Karpas-422 (cell line): Measurements from ENCODE around the gene PARD3B. TPM values are rescaled to one million over a fixed set of nuclear protein-coding genes. Genes with fewer than 3 reads are reported as not detected.

Experiments
- DNase-seq: peaks from one replicate; pipeline ENCODE4 v3.0.0-alpha.2; 2015
- H2AFZ ChIP-seq: fragments of 200-600 bp; sonication (generic); 2 replicates; pipeline ENCODE4 v1.6.1; 2014; ENCODE audit warnings: antibody characterized with exemption, low read length, mixed read lengths
- H3K27ac ChIP-seq: fragments of 200-600 bp; sonication (generic); 2 replicates; pipeline ENCODE4 v1.5.1; 2014; ENCODE audit warnings: mild to moderate bottlenecking, low read length, moderate library complexity
- H3K27me3 ChIP-seq: fragments of 200-600 bp; sonication (generic); 2 replicates; pipeline ENCODE4 v1.6.1; 2014; ENCODE audit warnings: low read length, mixed read lengths
- H3K36me3 ChIP-seq: fragments of 200-600 bp; sonication (generic); 2 replicates; pipeline ENCODE4 v1.6.1; 2014; ENCODE audit warnings: low read length, mixed read lengths; ENCODE audit not compliant: insufficient read depth
- H3K4me1 ChIP-seq: fragments of 200-600 bp; sonication (generic); 2 replicates; pipeline ENCODE4 v1.6.1; 2014; ENCODE audit warnings: mild to moderate bottlenecking, low read length, mixed read lengths
- H3K4me2 ChIP-seq: fragments of 200-600 bp; sonication (generic); 2 replicates; pipeline ENCODE4 v1.6.1; 2014; ENCODE audit warnings: low read length, low read depth, mild to moderate bottlenecking; ENCODE audit not compliant: poor library complexity, severe bottlenecking
- H3K4me3 ChIP-seq: fragments of 200-600 bp; sonication (generic); 2 replicates; pipeline ENCODE4 v1.5.1; 2014; ENCODE audit warnings: mild to moderate bottlenecking, antibody characterized with exemption, low read length, mixed read lengths
- H3K79me2 ChIP-seq: fragments of 200-600 bp; sonication (generic); 2 replicates; pipeline ENCODE4 v1.6.1; 2014; ENCODE audit warnings: mild to moderate bottlenecking, low read length, mixed read lengths
- H3K9ac ChIP-seq: fragments of 200-600 bp; sonication (generic); 2 replicates; pipeline ENCODE4 v1.6.0; 2014; ENCODE audit warnings: low read length
- H3K9me2 ChIP-seq: fragments of 200-600 bp; sonication (generic), shearing (Covaris generic); replicated peaks from 2 replicates; pipeline ENCODE4 v1.6.0; 2014; ENCODE audit warnings: mild to moderate bottlenecking, low read length, moderate library complexity; ENCODE audit not compliant: insufficient read depth
- H3K9me3 ChIP-seq: fragments of 300-700, 200-600 bp; sonication (generic); 2 replicates; pipeline ENCODE4 v1.6.1; 2014; ENCODE audit warnings: low read length, mixed read lengths
- H4K20me1 ChIP-seq: fragments of 200-600 bp; sonication (generic); 2 replicates; pipeline ENCODE4 v1.6.1; 2014; ENCODE audit warnings: mild to moderate bottlenecking, antibody characterized with exemption, low read length, low read depth; ENCODE audit not compliant: insufficient read depth
- small RNA-seq: library from RNA; depleted of rRNA; stranded (forward); fragments of <200 nt; gene quantifications from one replicate; pipeline ENCODE3, GENCODE V24; 2014
- total RNA-seq: library from RNA; depleted of rRNA; stranded (reverse); fragments of >200 nt; shearing (Covaris generic); gene quantifications from 2 replicates; pipeline ENCODE4 v1.2.3, GENCODE V29; 2014; ENCODE audit warnings: low replicate concordance

The PARD3B gene
- total RNA-seq, 1 experiment from 2014 or later, result not detected

DNA sequence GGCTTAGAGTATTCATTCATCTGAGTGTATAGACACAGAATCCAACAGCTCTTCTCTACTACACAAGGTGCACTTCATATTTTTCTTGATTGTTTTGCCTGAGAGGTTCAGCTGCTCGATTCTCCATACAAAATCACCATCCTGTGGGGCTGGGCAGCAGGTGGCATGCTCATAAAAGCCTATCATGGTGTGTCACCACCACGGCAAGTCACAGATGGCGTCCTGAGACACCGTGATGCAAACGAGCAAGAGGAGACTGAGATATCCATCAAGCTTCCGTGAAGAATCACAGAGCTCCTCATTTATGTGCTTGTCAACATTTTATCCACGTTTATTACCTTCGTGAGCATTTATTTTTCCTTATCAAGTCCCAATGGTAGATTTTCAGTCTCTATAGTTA is 1114.6 kb downstream of the PARD3B start:
- Histone ChIP-seq H3K27me3 (no peaks in the 10 kb centered on the region), H3K9me2 (no peaks in the 10 kb centered on the region), H3K27ac (no peak overlapping the region), H4K20me1 (no peaks in the 10 kb centered on the region), H2AFZ (no peak overlapping the region), H3K4me3 (no peak overlapping the region), H3K36me3 (no peaks in the 10 kb centered on the region), H3K9ac (no peak overlapping the region), H3K4me1 (peaks cover 27% of the 10 kb centered on the region), H3K4me2 (no peak overlapping the region), H3K79me2 (no peaks in the 10 kb centered on the region), H3K9me3 (no peaks in the 10 kb centered on the region)
- DNase-seq, result no peak

GRCh38 chr2:205660521-205661124 is 1115.3 kb downstream of the PARD3B start:
- H3K4me3 ChIP-seq, result no peak overlapping the region
- H3K9ac ChIP-seq, result no peak overlapping the region
- no peaks in the 10 kb centered on the region for H3K27me3 ChIP-seq
- no peaks in the 10 kb centered on the region for H4K20me1 ChIP-seq
- H2AFZ ChIP-seq, result no peak overlapping the region
- H3K27ac ChIP-seq, result no peak overlapping the region
- H3K9me3 ChIP-seq, result no peaks in the 10 kb centered on the region
- peaks cover 27% of the 10 kb centered on the region for H3K4me1 ChIP-seq
- H3K79me2 ChIP-seq, result no peaks in the 10 kb centered on the region
- H3K36me3 ChIP-seq, result no peaks in the 10 kb centered on the region
- H3K9me2 ChIP-seq, result no peaks in the 10 kb centered on the region
- peak overlapping the region; percentile 29 for H3K4me2 ChIP-seq
- no peak for DNase-seq

GRCh38 chr2:205661281-205661680 is 1116.0 kb downstream of the PARD3B start:
- Histone ChIP-seq H3K4me2 (peak overlapping the region; percentile 29), H3K79me2 (no peaks in the 10 kb centered on the region), H3K36me3 (no peaks in the 10 kb centered on the region)

GRCh38 chr2:205662206-205662965 is 1117.1 kb downstream of the PARD3B start:
- H3K9ac ChIP-seq, result no peak overlapping the region
- H3K36me3 ChIP-seq, result no peaks in the 10 kb centered on the region
- H3K4me2 ChIP-seq, result no peak overlapping the region
- no peaks in the 10 kb centered on the region for H3K9me3 ChIP-seq
- H3K9me2 ChIP-seq, result no peaks in the 10 kb centered on the region
- H3K4me1 ChIP-seq, result peaks cover 27% of the 10 kb centered on the region
- H3K27ac ChIP-seq, result no peak overlapping the region
- no peaks in the 10 kb centered on the region for H4K20me1 ChIP-seq
- no peak for DNase-seq
- H3K27me3 ChIP-seq, result no peaks in the 10 kb centered on the region
- H3K79me2 ChIP-seq, result no peaks in the 10 kb centered on the region
- H2AFZ ChIP-seq, result no peak overlapping the region
- H3K4me3 ChIP-seq, result no peak overlapping the region

More at GRCh38 chr2:205661281-205661680, 1116.0 kb downstream of the PARD3B start:
- Histone ChIP-seq H3K27ac (no peak overlapping the region), H3K9me2 (no peaks in the 10 kb centered on the region), H3K9me3 (no peaks in the 10 kb centered on the region), H3K4me1 (peaks cover 27% of the 10 kb centered on the region), H3K9ac (no peak overlapping the region), H4K20me1 (no peaks in the 10 kb centered on the region), H3K27me3 (no peaks in the 10 kb centered on the region), H2AFZ (no peak overlapping the region), H3K4me3 (no peak overlapping the region)
- DNase-seq, result no peak

DNA sequence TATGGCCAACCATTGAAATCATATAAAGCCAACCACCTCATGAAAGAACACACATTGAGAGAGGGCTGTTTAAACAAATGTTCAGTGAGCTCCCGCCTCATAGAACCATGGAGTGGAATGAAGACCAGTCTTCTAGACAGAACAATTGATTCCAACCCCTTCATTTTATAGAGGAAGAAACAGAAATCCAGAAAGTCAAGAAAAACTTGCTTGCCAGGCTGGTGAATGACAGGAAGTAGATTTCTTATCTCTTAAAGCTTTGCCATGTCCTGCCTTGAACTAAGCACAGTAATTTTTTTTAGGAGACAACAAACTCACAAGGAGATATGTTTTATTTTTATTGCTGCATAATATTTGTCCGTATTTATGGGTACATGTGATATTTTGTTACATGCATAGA is 1120.5 kb downstream of the PARD3B start:
- Histone ChIP-seq H3K4me1 (peaks cover 18% of the 10 kb centered on the region), H3K4me2 (no peak overlapping the region), H3K79me2 (no peaks in the 10 kb centered on the region), H3K9me3 (no peaks in the 10 kb centered on the region), H3K27ac (no peak overlapping the region), H3K9me2 (no peaks in the 10 kb centered on the region), H3K27me3 (no peaks in the 10 kb centered on the region), H4K20me1 (no peaks in the 10 kb centered on the region), H3K4me3 (no peak overlapping the region), H3K36me3 (no peaks in the 10 kb centered on the region), H3K9ac (no peak overlapping the region), H2AFZ (no peak overlapping the region)
- DNase-seq, result no peak

Small RNA genes within 50 kb of the gene (small RNA-seq; reads per million reads assigned to genes)
- gene AC008171.1, result not detected
